A172 (cell line): ENCODE results near the gene FUBP1. TPM values are rescaled to one million over a fixed set of nuclear protein-coding genes. Genes with fewer than 3 reads are reported as not detected.
"Not testable (repeated sequence)": the region's sequence is repeated elsewhere in the genome, so short reads cannot be mapped to it uniquely, and the experiment has no call there.

Experiments
- DNase-seq: peaks from one replicate; pipeline ENCODE4 v3.0.0-alpha.2; 2015; ENCODE audit warnings: low spot score
- total RNA-seq: library from RNA; depleted of rRNA; stranded (reverse); fragments of >200 nt; shearing (Covaris generic); gene quantifications from 2 replicates; pipeline ENCODE4 v1.2.3, GENCODE V29; 2014; rRNA removed

FUBP1 gene
- 75.0 and 75.9 TPM in 2 replicates for total RNA-seq

- peak; percentile 94 for DNase-seq
These were observed at the start of gene FUBP1 for GRCh38 chr1:77978969-77979876. TSS of gene FUBP1 (minus strand) at chr1:77979072. CDS start at chr1:77979004, 68 bp downstream.

GRCh38 chr1:78021134-78021533 is 42.3 kb upstream of the FUBP1 start:
- not testable (repeated sequence) for DNase-seq

- no peak for DNase-seq
These were observed 40.2 kb upstream of the FUBP1 start for GRCh38 chr1:78019024-78019423.

- DNase-seq = no peak
These were observed 36.3 kb upstream of the FUBP1 start for GRCh38 chr1:78015148-78015547.

GRCh38 chr1:78011050-78011449 is 32.2 kb upstream of the FUBP1 start:
- no peak for DNase-seq

GRCh38 chr1:78009836-78010235 is 31.0 kb upstream of the FUBP1 start:
- no peak for DNase-seq

GRCh38 chr1:78009276-78009675 is 30.4 kb upstream of the FUBP1 start:
- DNase-seq = no peak

- no peak for DNase-seq
These were observed 28.9 kb upstream of the FUBP1 start for GRCh38 chr1:78007677-78008341.

- DNase-seq = no peak
These were observed 27.6 kb upstream of the FUBP1 start for GRCh38 chr1:78006521-78006920.

- DNase-seq = peak; percentile 57
These were observed 26.9 kb upstream of the FUBP1 start for GRCh38 chr1:78005755-78006154.

- DNase-seq = no peak
These were observed 26.5 kb upstream of the FUBP1 start for GRCh38 chr1:78005448-78005722.

GRCh38 chr1:78004719-78005447 is 26.0 kb upstream of the FUBP1 start, which contains the start of gene DNAJB4:
TSS of gene DNAJB4 (plus strand) at chr1:78004939. CDS start at chr1:78005111, 172 bp downstream.
- peak; percentile 94 for DNase-seq

- DNase-seq = peak; percentile 75
These were observed 25.2 kb upstream of the FUBP1 start for GRCh38 chr1:78003882-78004718.

- DNase-seq = no peak
These were observed 24.3 kb upstream of the FUBP1 start for GRCh38 chr1:78003070-78003746.

- not testable (repeated sequence) for DNase-seq
These were observed 21.7 kb upstream of the FUBP1 start for GRCh38 chr1:78000536-78000935.

GRCh38 chr1:77996734-77997133 is 17.9 kb upstream of the FUBP1 start:
- DNase-seq = no peak

- no peak for DNase-seq
These were observed 15.3 kb upstream of the FUBP1 start for GRCh38 chr1:77994117-77994705.

- DNase-seq = no peak
These were observed 12.8 kb upstream of the FUBP1 start for GRCh38 chr1:77991638-77992037.

GRCh38 chr1:77990629-77991204 is 11.8 kb upstream of the FUBP1 start:
- DNase-seq = no peak

- no peak for DNase-seq
These were observed 10.9 kb upstream of the FUBP1 start for GRCh38 chr1:77989744-77990143.
